ENCODE data around the gene P3H4.
"Not testable (repeated sequence)": the region's sequence is repeated elsewhere in the genome, so short reads cannot be mapped to it uniquely, and the experiment has no call there.

Gene P3H4

DNA sequence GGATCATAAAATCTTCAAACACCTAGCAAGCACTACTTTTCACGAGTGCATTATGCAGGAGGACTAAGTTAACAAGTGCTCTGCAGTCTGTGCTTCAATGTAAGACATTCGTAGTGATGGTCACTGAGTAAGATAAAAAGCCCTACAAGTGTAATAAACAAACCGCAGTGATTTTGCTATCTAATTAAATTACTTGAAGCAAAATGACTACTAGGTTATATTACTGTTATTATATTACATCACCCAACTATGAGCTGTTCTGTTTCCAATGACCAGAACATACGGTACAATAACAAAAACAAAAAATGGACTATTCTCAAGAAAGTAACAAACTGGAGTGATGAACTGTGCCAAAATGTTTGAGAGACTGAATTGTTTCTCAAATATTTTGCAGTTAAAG lies 37.0 kb upstream of the P3H4 start:
- peaks cover 18% of the 10 kb centered on the region for H4K20me1 ChIP-seq (ENCODE audit: insufficient read depth, low read length)
- H3K36me3 ChIP-seq (replicated peaks; ENCODE audit: low read depth, low read length) = peaks cover 10% of the 10 kb centered on the region
- TF ChIP-seq EZH2phosphoT487 (IDR thresholded peaks at IDR 0.05; ENCODE audit: low read depth) = no peak
- TF ChIP-seq, protein P1, sequence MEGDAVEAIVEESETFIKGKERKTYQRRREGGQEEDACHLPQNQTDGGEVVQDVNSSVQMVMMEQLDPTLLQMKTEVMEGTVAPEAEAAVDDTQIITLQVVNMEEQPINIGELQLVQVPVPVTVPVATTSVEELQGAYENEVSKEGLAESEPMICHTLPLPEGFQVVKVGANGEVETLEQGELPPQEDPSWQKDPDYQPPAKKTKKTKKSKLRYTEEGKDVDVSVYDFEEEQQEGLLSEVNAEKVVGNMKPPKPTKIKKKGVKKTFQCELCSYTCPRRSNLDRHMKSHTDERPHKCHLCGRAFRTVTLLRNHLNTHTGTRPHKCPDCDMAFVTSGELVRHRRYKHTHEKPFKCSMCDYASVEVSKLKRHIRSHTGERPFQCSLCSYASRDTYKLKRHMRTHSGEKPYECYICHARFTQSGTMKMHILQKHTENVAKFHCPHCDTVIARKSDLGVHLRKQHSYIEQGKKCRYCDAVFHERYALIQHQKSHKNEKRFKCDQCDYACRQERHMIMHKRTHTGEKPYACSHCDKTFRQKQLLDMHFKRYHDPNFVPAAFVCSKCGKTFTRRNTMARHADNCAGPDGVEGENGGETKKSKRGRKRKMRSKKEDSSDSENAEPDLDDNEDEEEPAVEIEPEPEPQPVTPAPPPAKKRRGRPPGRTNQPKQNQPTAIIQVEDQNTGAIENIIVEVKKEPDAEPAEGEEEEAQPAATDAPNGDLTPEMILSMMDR (IDR thresholded peaks at IDR 0.05; ENCODE audit: low read depth, low read length) = no peak
- H2AFZ ChIP-seq (ENCODE audit: low read depth, low read length) = no peak overlapping the region
- H3K27me3 ChIP-seq (ENCODE audit: low read depth, low read length) = no peaks in the 10 kb centered on the region
- H3K27ac ChIP-seq (ENCODE audit: low read length) = no peak overlapping the region
- H3K4me2 ChIP-seq (ENCODE audit: low read length) = no peak overlapping the region
- H3K9me3 ChIP-seq (ENCODE audit: insufficient read depth, low read length) = no peaks in the 10 kb centered on the region
- H3K9ac ChIP-seq (ENCODE audit: low read length) = no peak overlapping the region
- H3K4me1 ChIP-seq (ENCODE audit: low read length) = no peaks in the 10 kb centered on the region
- no peak overlapping the region for H3K4me3 ChIP-seq (ENCODE audit: low read length)
- H3K79me2 ChIP-seq (ENCODE audit: low read length) = peaks cover 49% of the 10 kb centered on the region

DNA sequence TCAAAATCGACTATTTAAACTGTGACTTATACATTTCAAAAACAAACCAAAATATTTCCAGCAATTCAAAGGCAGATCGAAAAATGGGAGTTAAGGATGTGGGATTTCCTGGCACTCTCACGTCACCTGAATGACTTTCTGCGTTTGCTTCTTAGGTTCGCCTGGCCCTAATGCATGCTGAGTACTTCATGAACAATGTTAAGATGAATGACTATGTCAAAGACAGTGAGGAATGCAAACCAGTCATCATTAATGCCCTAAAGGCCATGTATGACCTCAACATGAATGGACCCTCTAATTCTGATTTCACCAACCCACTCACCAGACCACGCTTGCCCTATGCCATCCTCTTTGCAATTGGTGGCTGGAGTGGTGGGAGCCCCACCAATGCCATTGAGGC lies 33.2 kb upstream of the P3H4 start:
- H3K4me1 ChIP-seq (ENCODE audit: low read length) = no peaks in the 10 kb centered on the region
- no peaks in the 10 kb centered on the region for H3K9me3 ChIP-seq (ENCODE audit: insufficient read depth, low read length)
- H3K27me3 ChIP-seq (ENCODE audit: low read depth, low read length) = no peaks in the 10 kb centered on the region
- peaks cover 19% of the 10 kb centered on the region for H3K79me2 ChIP-seq (ENCODE audit: low read length)
- TF ChIP-seq, protein P1 (IDR thresholded peaks at IDR 0.05; ENCODE audit: low read depth, low read length) = no peak
- no peak overlapping the region for H3K4me2 ChIP-seq (ENCODE audit: low read length)
- H3K9ac ChIP-seq (ENCODE audit: low read length) = no peak overlapping the region
- no peak overlapping the region for H3K4me3 ChIP-seq (ENCODE audit: low read length)
- H3K36me3 ChIP-seq (replicated peaks; ENCODE audit: low read depth, low read length) = no peaks in the 10 kb centered on the region
- no peak overlapping the region for H2AFZ ChIP-seq (ENCODE audit: low read depth, low read length)
- H4K20me1 ChIP-seq (ENCODE audit: insufficient read depth, low read length) = peaks cover 8% of the 10 kb centered on the region
- no peak overlapping the region for H3K27ac ChIP-seq (ENCODE audit: low read length)

DNA sequence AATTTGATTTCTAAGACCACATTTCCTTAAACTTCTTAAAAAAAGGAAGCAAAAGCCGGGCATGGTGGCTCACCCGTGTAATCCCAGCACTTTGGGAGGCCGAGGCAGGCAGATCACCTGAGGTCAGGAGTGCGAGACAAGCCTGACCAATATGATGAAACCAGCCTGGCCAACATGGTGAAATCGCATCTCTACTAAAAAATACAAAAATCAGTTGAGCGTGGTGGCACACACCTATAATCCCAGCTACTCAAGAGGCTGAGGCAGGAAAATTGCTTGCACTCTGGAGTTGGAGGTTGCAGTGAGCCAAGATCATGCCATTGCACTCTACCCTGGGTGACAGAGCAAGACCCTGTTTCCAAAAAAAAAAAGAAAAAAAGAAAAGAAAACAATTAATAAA lies 29.0 kb upstream of the P3H4 start:
- not testable (repeated sequence) for H3K4me2 ChIP-seq (ENCODE audit: low read length); H3K36me3 ChIP-seq (replicated peaks; ENCODE audit: low read depth, low read length); H3K27ac ChIP-seq (ENCODE audit: low read length); H3K79me2 ChIP-seq (ENCODE audit: low read length); H4K20me1 ChIP-seq (ENCODE audit: insufficient read depth, low read length); H3K9me3 ChIP-seq (ENCODE audit: insufficient read depth, low read length); H2AFZ ChIP-seq (ENCODE audit: low read depth, low read length); H3K27me3 ChIP-seq (ENCODE audit: low read depth, low read length); H3K4me1 ChIP-seq (ENCODE audit: low read length); H3K4me3 ChIP-seq (ENCODE audit: low read length); H3K9ac ChIP-seq (ENCODE audit: low read length)

- not testable (repeated sequence) for H3K27me3 ChIP-seq (ENCODE audit: low read depth, low read length); H3K4me2 ChIP-seq (ENCODE audit: low read length); H3K36me3 ChIP-seq (replicated peaks; ENCODE audit: low read depth, low read length); H3K27ac ChIP-seq (ENCODE audit: low read length); H3K9ac ChIP-seq (ENCODE audit: low read length); H2AFZ ChIP-seq (ENCODE audit: low read depth, low read length); H4K20me1 ChIP-seq (ENCODE audit: insufficient read depth, low read length); H3K9me3 ChIP-seq (ENCODE audit: insufficient read depth, low read length); H3K4me3 ChIP-seq (ENCODE audit: low read length)
- Histone ChIP-seq H3K79me2 (ENCODE audit: low read length) (peaks cover 14% of the 10 kb centered on the region), H3K4me1 (ENCODE audit: low read length) (peaks cover 11% of the 10 kb centered on the region)
Observed at GRCh38 chr17:41839448-41839847, 27.7 kb upstream of the P3H4 start.

DNA sequence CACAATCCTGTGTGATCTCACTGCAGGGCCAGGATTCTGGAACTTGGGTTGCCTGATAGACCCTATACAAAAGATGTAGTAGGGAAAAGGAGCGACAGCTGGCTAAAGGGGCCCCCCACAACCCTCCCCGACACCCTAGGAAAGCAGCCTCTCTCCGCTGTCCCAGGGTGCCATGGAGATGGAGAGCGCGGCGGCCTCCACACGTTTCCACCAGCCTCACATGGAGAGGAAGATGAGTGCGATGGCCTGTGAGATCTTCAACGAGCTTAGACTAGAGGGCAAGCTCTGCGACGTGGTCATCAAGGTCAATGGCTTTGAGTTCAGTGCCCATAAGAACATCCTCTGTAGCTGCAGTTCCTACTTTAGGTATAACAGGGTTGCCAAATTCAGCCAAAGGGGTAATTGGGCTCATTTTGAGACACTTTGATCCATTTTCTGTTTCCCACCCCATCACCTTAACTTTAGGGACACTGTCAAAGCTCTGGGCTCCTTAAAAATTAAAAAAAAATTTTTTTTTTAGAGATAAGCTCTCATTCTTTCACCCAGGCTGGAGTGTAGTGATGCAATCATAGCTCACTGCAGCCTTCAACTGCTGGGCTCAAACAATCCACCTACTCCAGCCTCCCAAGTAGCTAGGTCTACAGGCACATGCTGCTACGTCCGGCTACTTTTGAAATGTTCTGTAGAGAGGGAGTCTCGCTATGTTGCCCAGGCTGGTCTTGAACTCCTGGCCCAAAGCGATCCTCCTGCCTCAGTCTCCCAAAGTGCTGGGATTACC lies 26.2 kb upstream of the P3H4 start, which contains the start of gene KLHL10:
Gene KLHL10 (plus strand): TSS at position 65 of the 778 bp plus-strand sequence. CDS start 108 bp downstream, at position 173.
- Histone ChIP-seq H3K4me3 (ENCODE audit: low read length) (peak within 1 kb of the TSS; percentile 84), H3K27me3 (ENCODE audit: low read depth, low read length) (peaks cover 5% of the 10 kb centered on the region; the same call in 1 of the 2 replicates), H3K9me3 (ENCODE audit: insufficient read depth, low read length) (no peaks in the 10 kb centered on the region), H4K20me1 (ENCODE audit: insufficient read depth, low read length) (no peaks in the 10 kb centered on the region), H3K4me1 (ENCODE audit: low read length) (peaks cover 11% of the 10 kb centered on the region), H2AFZ (ENCODE audit: low read depth, low read length) (peak within 1 kb of the TSS; percentile 70), H3K36me3 (replicated peaks; ENCODE audit: low read depth, low read length) (peaks cover 4% of the 10 kb centered on the region), H3K79me2 (ENCODE audit: low read length) (peaks cover 14% of the 10 kb centered on the region), H3K27ac (ENCODE audit: low read length) (no peak within 1 kb of the TSS), H3K9ac (ENCODE audit: low read length) (peak within 1 kb of the TSS; percentile 45), H3K4me2 (ENCODE audit: low read length) (peak within 1 kb of the TSS; percentile 87)
- TF ChIP-seq, protein P1 (IDR thresholded peaks at IDR 0.05; ENCODE audit: low read depth, low read length) = no peak
- no peak for TF ChIP-seq EZH2phosphoT487 (IDR thresholded peaks at IDR 0.05; ENCODE audit: low read depth)

Data from OCI-LY3 (cell line).